Fibroblast of skin of right biceps (primary cell): ENCODE results near the gene CCP110.

Source experiments
- DNase-seq: peaks from one replicate; pipeline ENCODE4 v3.0.0-alpha.2; 2013

CCP110 gene

GRCh38 chr16:19523559-19524355, at the start of gene CCP110:
Gene CCP110, plus strand, starts transcription at chr16:19523942. Its CDS starts 3,940 bp downstream, at chr16:19527882.
- peak; percentile 96 for DNase-seq

- DNase-seq: no peak
These were observed 49.1 kb upstream of the CCP110 start for GRCh38 chr16:19474617-19475016.

- no peak for DNase-seq
These were observed 45.2 kb upstream of the CCP110 start for GRCh38 chr16:19478505-19478904.

GRCh38 chr16:19479302-19479721, 44.4 kb upstream of the CCP110 start:
- no peak for DNase-seq

- no peak for DNase-seq
These were observed 42.4 kb upstream of the CCP110 start for GRCh38 chr16:19481296-19481695.

- no peak for DNase-seq
These were observed 42.0 kb upstream of the CCP110 start for GRCh38 chr16:19481769-19482168.

- no peak for DNase-seq
These were observed 41.5 kb upstream of the CCP110 start for GRCh38 chr16:19482291-19482690.

GRCh38 chr16:19484096-19484495, 39.6 kb upstream of the CCP110 start:
- no peak for DNase-seq

- no peak for DNase-seq
These were observed 38.1 kb upstream of the CCP110 start for GRCh38 chr16:19485611-19486010.

GRCh38 chr16:19486051-19486450, 37.7 kb upstream of the CCP110 start:
- DNase-seq: no peak

GRCh38 chr16:19486750-19487325, 36.9 kb upstream of the CCP110 start:
- no peak for DNase-seq

GRCh38 chr16:19488213-19488640, 35.5 kb upstream of the CCP110 start:
- no peak for DNase-seq

GRCh38 chr16:19490619-19491018, 33.1 kb upstream of the CCP110 start:
- DNase-seq: no peak

- DNase-seq: no peak
These were observed 26.6 kb upstream of the CCP110 start for GRCh38 chr16:19497176-19497575.

GRCh38 chr16:19499006-19499405, 24.7 kb upstream of the CCP110 start:
- peak; percentile 16 for DNase-seq

GRCh38 chr16:19499481-19499880, 24.3 kb upstream of the CCP110 start:
- DNase-seq: no peak

GRCh38 chr16:19502395-19503131, 21.2 kb upstream of the CCP110 start:
- peak; percentile 65 for DNase-seq

GRCh38 chr16:19503461-19504075, 20.2 kb upstream of the CCP110 start:
- no peak for DNase-seq

- DNase-seq: no peak
These were observed 18.0 kb upstream of the CCP110 start for GRCh38 chr16:19505600-19506303.

GRCh38 chr16:19506965-19507364, 16.8 kb upstream of the CCP110 start:
- DNase-seq: no peak

- DNase-seq: no peak
These were observed 15.9 kb upstream of the CCP110 start for GRCh38 chr16:19507867-19508266.

GRCh38 chr16:19512297-19512696, 11.4 kb upstream of the CCP110 start:
- DNase-seq: no peak
